Measurements from ENCODE around the gene MIA2.

- TF ChIP-seq CTCF (IDR thresholded peaks at IDR 0.05) (no peak), ZFX (IDR thresholded peaks at IDR 0.05; ENCODE audit: borderline replicate concordance) (no peak)
Observed at GRCh38 chr14:39396448-39396847, 162.7 kb downstream of the MIA2 start.

All from 22Rv1 (cell line).